Heart left ventricle (tissue), 16 donors: ENCODE measurements around the gene ABHD5. TPM values are rescaled to one million over a fixed set of nuclear protein-coding genes. Genes with fewer than 3 reads are reported as not detected.

ENCODE experiments used
- ATAC-seq, 4 donors: fragments of 200-7000 bp; cut with Tn5 transposase; one replicate each; pipeline ENCODE4 v1.9.1; 2020 to 2022; ENCODE audit warnings: moderate library complexity in 4 of 4, mild to moderate bottlenecking in 3 of 4, moderate number of reproducible peaks in 1 of 4
- DNase-seq, 5 donors: peaks; one replicate each; pipeline ENCODE4 v3.0.0-alpha.2; 2020
- H3K27ac ChIP-seq, 12 donors: fragments of 200-600 bp; sonication (generic) in 4 of 12; one replicate each; pipeline versions ENCODE4 v1.5.0 to v1.8.0; 2016 to 2022; ENCODE audit warnings: mild to moderate bottlenecking in 2 of 12
- H3K27me3 ChIP-seq, 9 donors: fragments of 200-600 bp; sonication (generic) in 2 of 9; one replicate each; pipeline versions ENCODE4 v1.5.1 to v1.8.0; 2016 to 2022; ENCODE audit warnings: mild to moderate bottlenecking in 3 of 9
- H3K36me3 ChIP-seq, 9 donors: fragments of 200-600 bp; sonication (generic) in 2 of 9; one replicate each; pipeline versions ENCODE4 v1.5.0 to v1.8.0; 2018 to 2022; ENCODE audit warnings: mild to moderate bottlenecking in 2 of 9
- H3K4me1 ChIP-seq, 12 donors: fragments of 200-600 bp; sonication (generic) in 4 of 12; one replicate each; pipeline versions ENCODE4 v1.5.0 to v1.8.0; 2016 to 2022; ENCODE audit warnings: mild to moderate bottlenecking in 3 of 12
- H3K4me3 ChIP-seq, 12 donors: fragments of 200-600 bp; sonication (generic) in 4 of 12; one replicate each; pipeline versions ENCODE4 v1.5.0 to v1.8.0; 2017 to 2022; ENCODE audit warnings: mild to moderate bottlenecking in 9 of 12, moderate library complexity in 4 of 12
- H3K9me3 ChIP-seq, 12 donors: fragments of 200-600 bp; sonication (generic) in 4 of 12; one replicate each; pipeline versions ENCODE4 v1.5.0 to v1.8.0; 2016 to 2022; ENCODE audit warnings: mild to moderate bottlenecking in 1 of 12
- POLR2A ChIP-seq, 2 donors: fragments of 450-650 bp; IDR thresholded peaks; one replicate each; pipeline ENCODE4 v1.6.1; 2017; ENCODE audit warnings: antibody characterized with exemption in 2 of 2, mild to moderate bottlenecking in 2 of 2, moderate library complexity in 2 of 2
- WGBS, 4 donors: extraction: QIAGEN DNeasy Blood & Tissue Kit in 2 of 4; methylation state at CpG; one replicate each; pipeline versions ENCODE4 v1.1.5 to v1.1.7; 2013 to 2018; 5-methylcytosine and 5-hydroxymethylcytosine counted together
- intact Hi-C, 10 donors: fragments of 100-400 bp; cut with DNase I; formaldehyde crosslinking; loops; one replicate each; pipeline versions ENCODE4 v1.11.1 to v1.14.2; 2022
- polyA plus RNA-seq, 2 donors: library from polyadenylated mRNA; stranded (reverse); fragments of 200-250 nt; gene quantifications; one replicate each; pipeline ENCODE4 v1.2.3, GENCODE V29; 2013
- total RNA-seq, 9 donors: library from RNA; depleted of rRNA in 2 of 9; stranded (reverse); fragments of >200 nt in 2 of 9; fragmentation: NEBNext Ultra II Directional in 3 of 9; extraction: Animal tissue kit (Norgen Biotek cat#: 25700) in 3 of 9; gene quantifications; one replicate each; pipeline versions ENCODE4 v1.1.0 to v1.2.4, GENCODE V29; 2016 to 2023
- TF ChIP-seq, protein P1 (sequence below), 12 donors: fragments of 200-600 bp; sonication (generic) in 4 of 12; IDR thresholded peaks; one replicate each; pipeline versions ENCODE4 v1.5.0 to v1.8.0; 2018 to 2022; ENCODE audit warnings: antibody characterized with exemption in 12 of 12, mild to moderate bottlenecking in 5 of 12
- donor health status: ischemic (EF 13 %, LVEDD 7.1; RV severe dilation, severe dysfunction).
- donor health status: healthy with polysubstance abuse.
- donor health status: DM: no; HTN: yes; CAD: no.
- donor health status: DM: no; HTN: no; CAD: no.
- donor health status: ischemic (EF 25% LVEDD 6.9; RV normal size, moderate dysfunction).
- donor health status: ischemic (EF 25% LVEDD 5.7; RV mildly dilated, moderate dysfunction).
- donor health status: healthy.
- donor health status: DM: yes; HTN: yes; CAD: no.
- donor health status: ischemic (EF 35%, LVEDD 5.7; RV mildly dilated, moderate dysfunction).
- donor health status: nonischemic (EF 11% LVEDD 7.7; RV severe dilation, severe dysfunction).
- donor health status: DM: yes; HTN: yes; CAD: no.
- donor health status: PGD.
- donor health status: ischemic (EF 29% LVEDD 5.4; RV normal size, mild dysfunction).
- donor health status: nonischemic (EF 23%, LVEDD 6.1; RV moderate dilation, normal function).

ABHD5 gene
- total and polyA plus RNA-seq, 11 donors, result 8.5 to 103 (median 26.7) TPM

DNA sequence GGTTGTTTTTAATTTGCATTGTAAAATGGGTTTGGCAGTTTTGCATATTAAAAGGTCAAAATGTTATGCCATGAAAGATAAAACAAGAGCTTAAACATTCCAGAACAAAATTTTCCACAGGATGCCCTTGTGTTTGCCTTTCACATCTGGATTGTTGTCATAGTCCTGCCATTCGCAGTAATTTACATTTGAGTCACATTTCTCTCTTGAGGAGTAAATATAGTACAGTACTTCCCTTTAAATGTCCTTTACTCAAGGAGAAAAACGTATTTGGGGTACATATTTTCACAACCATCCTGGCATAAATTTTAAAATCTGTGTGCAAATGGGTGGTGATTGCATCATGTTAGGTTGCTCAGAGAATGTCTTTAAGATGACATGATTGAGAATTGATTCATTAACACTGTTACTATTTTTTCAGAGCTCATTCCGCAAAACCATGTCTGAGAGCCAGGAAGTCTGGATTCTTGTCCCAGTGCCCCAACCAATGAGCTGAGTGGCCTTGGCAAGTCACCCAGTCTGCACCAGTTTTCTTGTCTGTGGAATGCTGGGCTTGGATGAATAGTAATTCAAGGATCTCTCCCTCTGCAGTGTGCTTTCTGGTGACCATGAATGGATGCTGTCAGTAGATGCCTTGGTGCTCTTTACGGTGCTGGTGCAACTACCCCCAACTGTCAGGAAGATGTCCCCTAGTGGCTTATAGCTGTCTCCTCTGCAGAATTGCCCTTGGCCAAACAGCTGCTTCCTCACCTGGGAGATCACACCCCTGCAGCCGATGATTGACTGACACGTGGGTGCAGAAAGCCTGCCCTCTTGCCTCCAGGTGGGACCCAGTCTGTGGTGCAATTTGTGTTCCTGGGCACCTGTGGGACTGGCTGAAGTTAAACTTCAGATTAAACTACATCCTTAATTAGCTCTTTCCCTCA is 43.0 kb downstream of the ABHD5 start:
- intact Hi-C loops, result no loop called here
- peak overlapping the region in 8 of 12 donors; percentile 9 to 73 (median 31) for H3K27ac ChIP-seq
- DNase-seq (peak in 4 of 5 donors; percentile 57 to 74 (median 58)), ATAC-seq (peak; percentile 83 to 92 (median 86))
- H3K9me3 ChIP-seq, result no peaks in the 10 kb centered on the region
- TF ChIP-seq, protein P1, sequence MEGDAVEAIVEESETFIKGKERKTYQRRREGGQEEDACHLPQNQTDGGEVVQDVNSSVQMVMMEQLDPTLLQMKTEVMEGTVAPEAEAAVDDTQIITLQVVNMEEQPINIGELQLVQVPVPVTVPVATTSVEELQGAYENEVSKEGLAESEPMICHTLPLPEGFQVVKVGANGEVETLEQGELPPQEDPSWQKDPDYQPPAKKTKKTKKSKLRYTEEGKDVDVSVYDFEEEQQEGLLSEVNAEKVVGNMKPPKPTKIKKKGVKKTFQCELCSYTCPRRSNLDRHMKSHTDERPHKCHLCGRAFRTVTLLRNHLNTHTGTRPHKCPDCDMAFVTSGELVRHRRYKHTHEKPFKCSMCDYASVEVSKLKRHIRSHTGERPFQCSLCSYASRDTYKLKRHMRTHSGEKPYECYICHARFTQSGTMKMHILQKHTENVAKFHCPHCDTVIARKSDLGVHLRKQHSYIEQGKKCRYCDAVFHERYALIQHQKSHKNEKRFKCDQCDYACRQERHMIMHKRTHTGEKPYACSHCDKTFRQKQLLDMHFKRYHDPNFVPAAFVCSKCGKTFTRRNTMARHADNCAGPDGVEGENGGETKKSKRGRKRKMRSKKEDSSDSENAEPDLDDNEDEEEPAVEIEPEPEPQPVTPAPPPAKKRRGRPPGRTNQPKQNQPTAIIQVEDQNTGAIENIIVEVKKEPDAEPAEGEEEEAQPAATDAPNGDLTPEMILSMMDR (IDR thresholded peaks at IDR 0.05), result no peak
- peaks cover 0 to 14% (median 6%) of the 10 kb centered on the region in 12 donors for H3K4me1 ChIP-seq
- no peaks in the 10 kb centered on the region for H3K27me3 ChIP-seq
- WGBS, 4 donors, result 50 to 55% (median 53%) methylated on average over 6 of the region's 6 CpGs
- peaks cover 0 to 6% (median 0%) of the 10 kb centered on the region in 9 donors for H3K36me3 ChIP-seq
- no peak overlapping the region for H3K4me3 ChIP-seq

DNA sequence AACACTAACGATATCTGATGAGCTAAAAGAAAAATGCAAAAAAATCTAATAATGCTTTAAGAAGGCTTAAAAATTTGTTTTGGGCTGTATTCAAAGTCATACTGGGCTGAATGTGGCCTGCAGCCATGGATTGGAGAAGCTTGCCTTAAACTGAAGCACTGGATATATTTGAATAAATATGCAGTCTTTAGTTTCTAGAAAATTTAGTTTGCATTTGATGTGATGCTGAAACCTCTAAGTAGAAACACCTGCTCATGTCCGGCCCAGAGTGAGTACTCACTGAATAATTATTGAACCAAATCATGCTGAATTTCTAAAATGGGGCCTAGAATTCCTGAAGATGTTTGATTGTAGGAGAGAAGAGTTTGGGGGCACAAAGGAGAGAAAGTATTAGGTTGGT is 43.9 kb downstream of the ABHD5 start:
- no peak for DNase-seq
- WGBS, 4 donors, result 91 to 94% (median 92%) methylated on average over 2 of the region's 2 CpGs
- Histone ChIP-seq H3K4me1 (peaks cover 0 to 14% (median 6%) of the 10 kb centered on the region in 12 donors), H3K36me3 (peaks cover 0 to 6% (median 0%) of the 10 kb centered on the region in 9 donors), H3K9me3 (no peaks in the 10 kb centered on the region), H3K27me3 (no peaks in the 10 kb centered on the region), H3K4me3 (no peak overlapping the region), H3K27ac (peak overlapping the region in 1 of 12 donors; percentile 30)
- intact Hi-C loops, result no loop called here
- no peak for TF ChIP-seq POLR2A (IDR thresholded peaks at IDR 0.05)
- TF ChIP-seq, protein P1 (IDR thresholded peaks at IDR 0.05), result no peak
- ATAC-seq, result no peak

DNA sequence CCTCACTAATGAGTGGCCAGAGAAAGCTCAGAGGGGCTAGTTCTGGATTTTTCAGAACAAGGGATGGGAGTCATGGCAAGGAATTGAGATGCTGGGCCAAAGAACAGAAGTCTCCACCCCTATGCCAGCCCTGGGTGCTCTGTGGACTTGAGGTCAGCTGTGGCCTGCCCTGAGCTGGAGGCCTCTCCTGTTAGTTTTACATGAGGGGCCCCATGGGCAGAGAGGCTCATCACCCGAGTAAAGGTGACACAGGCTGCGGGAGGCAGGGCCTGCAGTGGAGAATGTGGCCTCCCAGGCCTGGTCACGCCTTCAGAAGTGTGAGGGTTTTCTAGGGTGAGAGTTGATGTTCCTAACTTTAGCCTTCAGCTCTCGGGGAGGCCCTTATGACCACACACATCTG is 44.9 kb downstream of the ABHD5 start:
- no peak for TF ChIP-seq POLR2A (IDR thresholded peaks at IDR 0.05)
- TF ChIP-seq, protein P1 (IDR thresholded peaks at IDR 0.05), result no peak
- H3K4me1 ChIP-seq, result peaks cover 0 to 14% (median 6%) of the 10 kb centered on the region in 12 donors
- H3K4me3 ChIP-seq, result no peak overlapping the region
- H3K27me3 ChIP-seq, result no peaks in the 10 kb centered on the region
- whole genome bisulfite sequencing, 4 donors, result 83 to 89% (median 86%) methylated on average over 4 of the region's 4 CpGs
- H3K27ac ChIP-seq, result no peak overlapping the region
- peaks cover 0 to 6% (median 0%) of the 10 kb centered on the region in 9 donors for H3K36me3 ChIP-seq
- no peaks in the 10 kb centered on the region for H3K9me3 ChIP-seq
- ATAC-seq, result no peak
- no peak for DNase-seq
- intact Hi-C loops, result no loop called here
